ENCODE data around the gene CCNY. TPM values are rescaled to one million over a fixed set of nuclear protein-coding genes. Genes with fewer than 3 reads are reported as not detected.

CCNY gene
- total RNA-seq, 3 donors from 2014 or later: 48.6 to 64.4 (median 51.5) TPM

DNA sequence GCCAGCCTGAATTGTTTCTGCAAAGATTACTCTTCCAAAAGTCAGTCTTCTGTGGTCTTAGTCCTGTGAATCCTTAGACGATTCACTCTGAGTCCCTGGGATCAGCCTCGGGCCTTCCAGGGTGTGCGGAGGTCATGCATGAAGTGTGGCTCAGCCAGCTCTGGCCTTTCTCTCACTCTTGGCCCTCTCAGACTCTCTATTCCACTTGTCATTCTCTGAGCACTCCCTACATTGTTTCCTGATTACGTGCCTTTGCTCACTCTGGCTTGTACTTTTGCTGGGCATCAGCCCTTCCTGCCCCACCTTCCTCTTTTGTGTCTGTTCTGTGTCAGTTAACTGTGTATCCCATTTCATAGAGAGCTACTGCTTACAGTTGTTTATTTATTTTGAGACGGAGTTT, 36.0 kb downstream of the CCNY start:
- H3K36me3 ChIP-seq (ENCODE audit: low read depth): no peaks in the 10 kb centered on the region
- intact Hi-C loops (cut with DNase I, micrococcal nuclease): no loop called here
- H3K9me3 ChIP-seq: no peaks in the 10 kb centered on the region
- TF ChIP-seq CTCF (IDR thresholded peaks at IDR 0.05): no peak
- no peak overlapping the region for H3K4me3 ChIP-seq
- DNase-seq (no peak), ATAC-seq (peak; percentile 70)
- H3K4me1 ChIP-seq (ENCODE audit: low read depth): peaks cover 22% of the 10 kb centered on the region

GRCh38 chr10:35375091-35375765, 38.9 kb downstream of the CCNY start:
- peaks cover 10% of the 10 kb centered on the region for H3K4me1 ChIP-seq (ENCODE audit: low read depth)
- ATAC-seq (no peak), DNase-seq (no peak)
- H3K4me3 ChIP-seq: no peak overlapping the region
- no peaks in the 10 kb centered on the region for H3K9me3 ChIP-seq
- TF ChIP-seq CTCF (IDR thresholded peaks at IDR 0.05): no peak
- H3K36me3 ChIP-seq (ENCODE audit: low read depth): no peaks in the 10 kb centered on the region
- intact Hi-C loops (cut with DNase I, micrococcal nuclease): no loop called here

- peak; percentile 62 for ATAC-seq
- TF ChIP-seq CTCF (IDR thresholded peaks at IDR 0.05): no peak
- Histone ChIP-seq H3K36me3 (ENCODE audit: low read depth) (no peaks in the 10 kb centered on the region), H3K4me3 (no peak overlapping the region), H3K9me3 (no peaks in the 10 kb centered on the region), H3K4me1 (ENCODE audit: low read depth) (peaks cover 10% of the 10 kb centered on the region)
- no peak for DNase-seq
- intact Hi-C loops (cut with DNase I, micrococcal nuclease): no loop called here
Measured at GRCh38 chr10:35377050-35377728, 40.9 kb downstream of the CCNY start.

DNA sequence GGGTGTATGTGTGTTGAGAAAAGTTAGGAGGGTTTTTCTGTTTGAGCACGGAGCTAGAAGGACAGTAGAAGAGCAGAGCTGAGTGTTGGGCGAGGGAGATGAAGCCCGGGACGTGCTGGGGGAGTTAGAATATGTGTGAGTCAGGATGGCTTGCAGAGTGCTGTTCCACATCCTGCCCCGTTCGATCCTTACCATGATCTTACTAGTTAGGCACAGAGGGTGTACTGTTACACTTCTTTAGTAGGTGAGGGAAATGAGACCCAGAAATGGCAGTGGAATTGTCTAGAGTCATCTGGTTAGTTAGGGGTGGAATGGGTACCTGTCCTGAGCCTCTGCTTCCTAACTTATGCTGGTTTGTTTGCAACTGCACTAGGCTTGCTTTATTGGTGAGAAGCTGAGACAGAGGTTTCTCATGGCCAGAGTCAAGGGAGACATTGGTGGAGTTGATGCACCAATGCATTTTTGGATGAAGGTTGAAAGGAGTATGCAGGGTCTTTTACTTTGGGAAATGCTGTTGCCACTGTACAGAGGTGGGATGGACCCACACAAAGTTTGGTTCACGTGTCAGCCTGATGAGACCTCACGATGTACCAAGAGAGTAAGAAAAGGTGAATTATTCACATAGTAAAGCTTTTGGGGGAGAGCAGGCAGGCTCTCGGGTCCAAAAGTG, 42.4 kb downstream of the CCNY start:
- no peaks in the 10 kb centered on the region for H3K9me3 ChIP-seq
- no peak for TF ChIP-seq CTCF (IDR thresholded peaks at IDR 0.05)
- H3K36me3 ChIP-seq (ENCODE audit: low read depth): no peaks in the 10 kb centered on the region
- DNase-seq: no peak
- no peak for ATAC-seq
- H3K4me3 ChIP-seq: no peak overlapping the region
- intact Hi-C loops (cut with DNase I, micrococcal nuclease): no loop called here
- peaks cover 7% of the 10 kb centered on the region for H3K4me1 ChIP-seq (ENCODE audit: low read depth)

GRCh38 chr10:35379226-35380137, 43.2 kb downstream of the CCNY start:
- H3K9me3 ChIP-seq: no peaks in the 10 kb centered on the region
- intact Hi-C loops (cut with DNase I, micrococcal nuclease): no loop called here
- no peak for DNase-seq
- no peak overlapping the region for H3K4me3 ChIP-seq
- H3K4me1 ChIP-seq (ENCODE audit: low read depth): peaks cover 7% of the 10 kb centered on the region
- TF ChIP-seq CTCF (IDR thresholded peaks at IDR 0.05): no peak
- ATAC-seq: peak; percentile 61
- H3K36me3 ChIP-seq (ENCODE audit: low read depth): no peaks in the 10 kb centered on the region

Data from mucosa of descending colon (tissue), 3 donors.